GM12878 (cell line): ENCODE data around the gene ANP32A.

Source experiments
- CREB1 ChIP-seq: IDR thresholded peaks from 2 replicates; pipeline ENCODE4 v1.6.1; 2012; ENCODE audit warnings: low read depth, mild to moderate bottlenecking, inconsistent platforms
- MXI1 ChIP-seq: fragments of 150-350 bp; IDR thresholded peaks from 2 replicates; pipeline ENCODE4 v1.6.1; 2011; ENCODE audit warnings: low read depth, mild to moderate bottlenecking, inconsistent platforms, low read length, improper control_type of control experiment
- POLR2A ChIP-seq: IDR thresholded peaks from 2 replicates; pipeline ENCODE4 v1.6.1; 2011; ENCODE audit warnings: low read depth, mild to moderate bottlenecking, low read length
- POLR2AphosphoS5 ChIP-seq: IDR thresholded peaks from 2 replicates; pipeline ENCODE4 v1.6.1; 2011; ENCODE audit warnings: mild to moderate bottlenecking, low read length, inconsistent platforms

DNA sequence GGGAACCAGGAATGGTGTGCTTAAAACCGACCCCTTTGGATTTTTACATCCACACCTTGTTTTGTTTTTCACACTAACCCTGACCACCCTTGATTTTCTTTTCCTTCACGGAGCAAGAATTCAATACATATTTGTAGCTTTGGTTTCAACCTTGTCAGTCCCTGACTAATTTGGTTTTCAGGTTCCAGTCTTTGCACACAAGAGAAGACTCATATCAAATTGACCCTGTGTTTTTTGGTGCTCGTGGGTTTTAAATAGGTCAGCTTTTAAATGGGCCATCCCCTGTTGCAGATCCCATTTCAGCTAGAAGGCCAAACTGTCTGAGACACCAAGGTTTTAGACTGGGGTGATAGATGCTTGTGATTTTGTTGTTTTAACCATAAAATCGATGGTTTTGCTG lies 26.4 kb downstream of the ANP32A start:
- no peak for TF ChIP-seq POLR2AphosphoS5
- no peak for TF ChIP-seq CREB1
- TF ChIP-seq POLR2A, result no peak
- 0 out of 2 replicates have a peak, but pooled peaks have one; percentile 30 for TF ChIP-seq MXI1
